Measurements from ENCODE around the gene ACAT2.
A peak's percentile ranks its signal among the peaks of the same experiment; 100 is the strongest.
"Not testable (repeated sequence)": the region's sequence is repeated elsewhere in the genome, so short reads cannot be mapped to it uniquely, and the experiment has no call there.

The ACAT2 gene

DNA sequence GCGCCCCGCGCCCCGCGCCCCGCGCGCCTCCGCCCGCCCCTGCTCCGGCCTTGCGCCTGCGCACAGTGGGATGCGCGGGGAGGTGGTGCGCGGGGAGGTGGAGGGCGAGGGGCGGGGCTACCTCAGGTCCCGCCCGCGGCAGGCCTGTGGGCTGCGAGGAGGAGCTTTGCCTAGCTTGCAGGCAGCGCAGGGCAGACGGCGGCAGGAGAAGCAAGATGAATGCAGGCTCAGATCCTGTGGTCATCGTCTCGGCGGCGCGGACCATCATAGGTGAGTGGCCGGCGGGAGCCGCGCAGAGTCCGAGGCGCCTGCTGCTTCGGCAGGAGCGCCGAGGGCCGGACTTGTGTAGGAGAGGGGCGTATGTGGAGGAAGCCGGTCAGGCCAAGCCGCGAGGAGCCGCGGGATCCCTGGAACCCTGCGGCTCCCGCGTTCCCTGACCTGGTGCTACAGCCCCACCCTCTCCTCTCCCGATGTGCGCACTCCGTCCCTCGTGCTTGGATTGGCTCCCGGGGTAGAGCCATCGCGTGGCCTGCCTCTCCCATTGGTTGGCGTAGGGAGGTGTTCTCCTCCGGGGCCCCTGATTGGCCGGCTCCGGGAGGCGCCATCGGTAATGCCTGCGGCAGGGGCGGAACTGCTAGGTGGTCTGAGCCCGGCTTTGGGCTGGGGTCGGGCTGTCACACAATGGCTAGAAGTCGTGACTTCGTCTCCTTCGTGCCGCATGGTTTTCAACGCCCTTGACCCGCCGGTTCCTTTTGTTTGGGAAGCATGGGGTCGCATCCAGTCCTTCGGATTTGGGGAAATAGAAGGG, at the start of gene ACAT2:
Gene ACAT2, plus strand, starts transcription at position 173 of the 808 bp plus-strand sequence. Its CDS starts 43 bp downstream, at position 216.
- peak; percentile 97 for DNase-seq

- not testable (repeated sequence) for DNase-seq
These were observed 49.5 kb upstream of the ACAT2 start for GRCh38 chr6:159712389-159712788.

- no peak for DNase-seq
These were observed 47.9 kb upstream of the ACAT2 start for GRCh38 chr6:159713984-159714383.

DNA sequence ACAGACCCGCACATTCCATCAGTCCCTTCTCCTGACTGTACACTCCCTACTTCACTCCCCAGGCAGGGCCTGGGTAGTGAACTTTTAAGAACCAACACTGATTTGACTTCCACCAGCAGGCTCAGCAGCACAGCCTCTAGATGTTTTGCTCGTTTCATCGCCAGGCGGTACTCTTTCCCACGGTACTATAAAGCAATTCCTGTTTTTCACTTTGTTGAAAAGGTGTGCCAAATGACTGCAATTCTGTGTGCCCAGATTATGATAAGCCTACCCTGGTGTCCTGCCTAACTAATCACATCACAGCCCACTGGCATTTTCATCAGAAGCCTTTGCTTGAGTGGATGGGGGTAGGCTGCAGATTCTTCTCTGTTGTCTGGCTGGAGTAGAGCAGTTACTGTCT, 47.4 kb upstream of the ACAT2 start:
- DNase-seq: no peak

GRCh38 chr6:159715166-159715565, 46.7 kb upstream of the ACAT2 start:
- DNase-seq: no peak

DNA sequence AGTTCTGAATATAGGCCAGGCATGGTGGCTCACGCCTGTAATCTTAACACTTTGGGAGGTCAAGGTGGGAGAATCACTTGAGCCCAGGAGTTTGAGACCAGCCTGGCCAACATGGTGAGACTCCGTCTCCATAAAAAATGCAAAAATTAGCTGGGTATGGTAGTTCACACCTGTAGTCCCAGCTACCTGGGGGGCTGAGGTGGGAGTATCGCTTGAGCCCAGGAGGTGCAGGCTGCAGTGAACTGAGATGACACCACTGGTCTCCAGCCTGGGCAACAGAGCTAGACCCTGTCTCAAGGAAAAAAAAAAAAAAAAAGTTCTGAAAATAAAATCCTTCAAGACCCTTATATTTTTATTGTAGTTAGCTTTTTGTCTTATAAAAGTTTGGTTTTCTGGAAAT, 46.2 kb upstream of the ACAT2 start:
- DNase-seq: no peak

DNA sequence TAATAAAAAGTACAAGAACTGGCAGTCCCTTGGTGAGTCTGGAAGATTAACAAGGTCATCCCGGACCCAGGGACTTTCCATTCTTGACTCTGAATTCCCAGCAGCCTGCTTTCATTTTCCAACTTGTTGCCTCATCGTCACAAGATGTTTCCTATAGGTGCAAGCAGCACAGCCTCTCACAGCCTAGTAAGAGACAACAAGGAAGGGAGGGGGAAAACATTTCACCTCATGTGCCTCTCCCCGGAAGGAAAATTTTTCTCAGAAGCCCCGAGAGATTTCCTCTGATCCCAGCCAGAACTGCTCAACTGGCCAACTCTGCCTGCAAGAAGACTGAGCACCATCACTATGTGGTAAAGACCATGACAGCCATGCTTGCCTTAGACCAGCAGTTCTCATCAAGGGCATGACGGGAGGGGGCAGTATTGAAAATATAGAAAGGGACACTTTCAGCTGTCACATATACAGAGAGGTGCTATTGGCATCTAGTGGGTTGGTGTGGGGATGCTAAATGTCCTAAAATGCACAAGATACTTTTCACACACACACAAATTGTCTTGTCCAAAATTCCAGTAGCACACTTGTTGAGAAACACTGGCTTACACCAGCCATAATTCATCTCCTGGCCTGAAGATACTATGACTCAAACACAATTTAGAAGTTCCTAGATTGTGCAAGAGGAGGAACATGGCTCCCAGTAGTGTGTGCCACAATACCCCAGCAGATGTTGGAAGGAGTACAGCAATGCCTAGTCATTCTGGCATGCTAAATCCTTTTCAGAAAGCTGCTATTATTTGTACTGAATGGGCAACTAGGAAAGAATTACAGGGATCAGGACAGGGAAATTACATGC, 45.4 kb upstream of the ACAT2 start:
- no peak for DNase-seq

DNA sequence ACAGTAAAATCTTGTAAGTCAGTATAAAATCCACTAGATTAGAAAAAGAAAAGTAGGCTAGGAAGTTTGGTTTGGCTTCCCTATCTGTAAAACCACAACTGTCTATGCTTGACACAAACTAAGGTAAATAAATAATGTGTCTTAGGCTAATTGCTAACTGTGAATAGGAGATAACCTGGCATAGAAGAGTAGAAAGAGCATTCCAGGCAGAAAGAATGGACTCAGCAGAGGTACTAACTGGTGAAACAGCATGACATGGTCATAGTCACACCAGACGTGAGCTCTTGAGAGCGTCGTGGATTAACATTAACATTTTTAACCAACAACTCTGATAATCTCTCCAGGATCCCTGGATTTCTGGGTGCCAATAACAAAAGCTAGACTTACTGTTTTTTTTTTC, 43.2 kb upstream of the ACAT2 start:
- DNase-seq: no peak

- no peak for DNase-seq
These were observed 42.6 kb upstream of the ACAT2 start for GRCh38 chr6:159719287-159719686.

- DNase-seq: no peak
These were observed 41.1 kb upstream of the ACAT2 start for GRCh38 chr6:159720708-159721107.

GRCh38 chr6:159721981-159722380, 39.9 kb upstream of the ACAT2 start:
- not testable (repeated sequence) for DNase-seq

GRCh38 chr6:159722655-159723054, 39.2 kb upstream of the ACAT2 start:
- no peak for DNase-seq

DNA sequence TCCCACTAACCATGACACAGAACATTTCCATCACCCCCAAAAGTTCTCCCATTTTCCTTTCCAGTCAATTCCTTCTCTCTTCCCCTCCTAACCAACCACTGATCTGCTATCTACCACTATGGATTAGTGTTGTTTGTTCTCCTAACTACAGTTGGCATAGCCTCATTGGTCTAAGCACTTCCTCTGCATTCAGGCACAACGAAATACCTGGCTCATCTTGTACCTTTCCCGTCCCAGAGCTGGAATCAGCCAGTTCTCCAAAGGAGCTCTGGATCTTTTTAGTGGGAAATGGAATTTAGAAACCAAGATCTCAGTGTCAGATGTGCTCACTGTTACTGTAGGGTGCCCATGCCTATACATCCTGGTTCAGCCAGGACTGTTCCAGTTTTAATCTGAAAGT, 38.6 kb upstream of the ACAT2 start:
- no peak for DNase-seq

- no peak for DNase-seq
These were observed 37.1 kb upstream of the ACAT2 start for GRCh38 chr6:159724778-159725177.

DNA sequence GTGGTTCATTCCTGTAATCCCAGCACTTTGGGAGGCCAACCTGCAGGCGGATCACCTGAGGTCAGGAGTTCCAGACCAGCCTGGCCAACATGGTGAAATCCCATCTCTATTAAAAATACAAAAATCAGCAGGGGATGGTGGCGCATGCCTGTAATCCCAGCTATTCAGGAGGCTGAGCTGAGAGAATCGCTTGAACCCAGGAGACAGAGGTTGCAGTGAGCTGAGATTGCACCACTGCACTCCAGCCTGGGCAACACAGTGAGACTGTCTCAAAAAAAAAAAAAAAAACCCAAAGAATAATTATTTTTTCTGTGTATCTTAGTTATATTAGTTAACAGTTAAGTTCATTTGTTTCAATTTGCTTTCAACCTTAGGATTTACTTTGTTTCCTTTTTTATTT, 36.6 kb upstream of the ACAT2 start:
- DNase-seq: not testable (repeated sequence)

DNA sequence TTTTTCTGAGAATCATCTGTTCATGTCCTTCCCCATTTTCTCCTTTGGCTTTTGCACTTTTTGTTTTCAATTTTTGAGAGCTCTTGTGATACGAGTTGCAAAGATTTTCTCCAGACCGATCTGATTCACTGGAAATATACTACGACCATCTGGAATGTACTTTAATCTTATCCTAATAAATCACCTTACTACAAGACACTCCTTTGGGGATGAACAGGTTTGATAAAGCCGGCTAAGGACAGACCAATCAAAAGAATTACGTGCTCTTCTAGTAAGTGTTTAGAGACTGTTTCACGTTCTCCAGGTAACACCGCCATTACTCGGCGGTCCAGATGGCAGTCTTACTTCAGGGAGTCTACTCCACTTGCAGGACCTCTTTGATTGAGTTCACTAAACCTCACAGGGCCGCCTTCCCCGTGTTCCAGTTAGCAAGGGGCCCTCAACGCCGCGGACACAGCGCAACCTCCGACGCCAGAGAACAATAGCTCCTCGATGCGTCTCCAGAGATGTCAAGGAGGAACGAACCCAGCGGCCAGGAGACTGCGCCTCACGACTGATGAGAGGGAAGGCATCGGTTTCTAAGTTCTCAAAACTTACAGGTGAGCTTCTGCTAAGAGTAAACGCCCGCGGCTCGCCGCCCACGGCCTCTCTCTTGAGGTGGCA, 35.5 kb upstream of the ACAT2 start:
- DNase-seq: no peak

DNA sequence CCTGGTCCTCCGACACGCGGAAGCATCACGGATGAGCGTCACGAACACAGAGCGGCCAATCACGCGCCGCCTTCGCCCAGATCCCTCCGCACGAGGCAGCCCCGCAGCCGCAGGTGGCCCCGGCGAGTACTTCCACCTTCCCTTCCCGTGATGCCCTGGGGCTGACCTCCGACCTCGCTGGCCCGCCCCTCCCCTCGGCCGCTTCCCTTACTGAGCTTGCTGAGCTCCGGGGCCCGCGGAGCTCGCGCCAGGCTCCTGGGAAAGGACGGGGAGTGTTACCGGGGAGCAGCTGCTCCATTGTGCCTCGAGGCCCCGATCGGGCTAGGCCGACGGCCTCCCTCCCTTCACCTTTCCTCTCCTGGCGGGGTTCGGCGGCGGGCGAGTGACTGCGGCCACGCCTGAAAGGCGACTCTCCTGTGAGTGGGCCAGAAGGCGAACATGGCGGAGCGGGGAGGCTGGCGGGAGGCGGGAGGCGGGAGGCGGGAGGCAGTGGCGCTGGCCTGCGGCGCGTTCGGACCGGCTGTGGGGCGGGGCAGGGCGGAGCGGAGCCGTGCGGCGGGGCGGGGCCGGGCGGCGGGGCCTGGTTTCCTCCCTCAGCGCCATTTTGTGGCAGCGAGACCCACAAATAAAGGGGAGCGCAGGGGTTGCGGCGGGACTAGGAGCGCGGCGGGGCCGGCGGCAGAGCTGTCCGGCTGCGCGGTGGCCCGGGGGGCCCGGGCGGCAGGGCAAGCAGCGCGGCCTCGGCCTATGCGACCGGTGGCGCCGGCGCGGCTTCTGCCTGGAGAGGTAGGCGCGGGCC, 34.7 kb upstream of the ACAT2 start, which contains the start of gene WTAP:
Gene WTAP, plus strand, starts transcription at position 589 of the 799 bp plus-strand sequence. CDS start 8,760 bp downstream, outside the sequence.
- DNase-seq: peak; percentile 97

DNA sequence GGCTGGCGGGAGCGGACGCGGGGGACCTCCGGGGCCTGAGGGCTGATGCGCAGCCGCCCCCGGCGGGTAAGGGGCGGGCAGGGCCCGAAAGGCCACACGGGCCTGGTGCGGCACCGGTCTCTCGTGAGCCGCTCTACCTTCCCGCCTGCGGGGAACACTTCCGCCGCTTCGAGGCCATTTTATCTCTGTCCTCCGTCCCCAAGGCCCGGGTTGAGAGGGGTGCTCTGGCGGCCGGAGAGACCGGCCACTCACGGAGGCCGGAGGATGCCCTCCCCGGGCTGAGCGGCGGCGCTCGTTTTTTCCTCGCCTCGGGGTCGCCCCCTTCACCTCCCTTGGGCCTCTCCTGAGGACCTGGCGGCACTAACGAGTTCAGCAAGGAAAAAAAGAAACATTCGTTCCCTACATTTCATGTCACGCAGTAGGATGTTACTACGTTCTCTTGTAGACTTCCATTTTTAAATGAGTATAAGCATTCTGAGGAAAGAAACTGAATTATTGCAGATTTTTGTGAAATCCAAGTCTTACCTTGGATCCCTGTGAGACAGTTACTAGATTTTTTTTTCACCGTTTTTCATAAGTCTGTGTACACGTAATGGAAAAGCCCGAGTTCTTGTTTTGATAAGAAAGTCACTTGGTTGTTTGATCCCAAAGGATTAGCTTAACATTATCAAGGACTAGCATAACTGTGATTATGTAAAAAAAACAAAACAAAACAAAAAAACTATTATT, 34.0 kb upstream of the ACAT2 start:
- no peak for DNase-seq

DNA sequence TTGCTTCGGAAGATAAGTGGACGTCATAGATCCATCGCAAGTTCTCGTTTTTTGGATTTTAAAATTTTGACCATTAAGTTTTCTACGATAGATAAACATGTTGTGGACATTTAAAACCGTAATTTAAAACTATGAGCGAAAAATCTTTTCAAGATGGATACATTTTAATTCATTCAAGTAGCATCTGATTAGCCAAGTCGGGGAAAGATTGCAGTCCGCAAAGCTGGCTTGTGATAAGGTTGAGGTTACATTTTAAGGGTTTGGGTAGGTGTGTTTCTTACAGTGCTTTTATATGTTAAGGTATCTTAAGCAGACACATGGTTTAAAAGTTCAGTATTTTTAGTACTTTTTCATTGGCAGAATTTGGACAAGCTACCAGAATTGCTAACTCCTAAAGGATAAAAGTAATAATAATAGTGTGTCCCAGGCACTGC, 33.3 kb upstream of the ACAT2 start:
- DNase-seq: no peak

GRCh38 chr6:159729598-159730331, 32.1 kb upstream of the ACAT2 start:
- no peak for DNase-seq

DNA sequence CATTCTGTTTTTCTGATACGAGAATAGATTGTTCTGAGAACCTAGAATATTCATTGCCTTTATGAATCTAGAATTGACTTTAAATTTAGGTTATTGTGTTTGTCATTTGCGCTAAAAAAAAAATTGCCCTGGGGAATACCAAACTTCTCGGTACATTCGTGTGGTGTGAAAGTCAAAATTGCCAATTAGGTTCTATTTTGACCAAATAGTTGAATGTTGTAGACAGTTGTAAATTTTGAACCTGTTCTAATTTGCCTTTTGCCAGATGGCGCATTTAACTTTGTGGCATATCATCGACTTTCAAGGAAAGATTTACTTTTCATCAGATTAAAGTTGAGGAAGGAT, 31.5 kb upstream of the ACAT2 start:
- no peak for DNase-seq

All from right hindlimb (tissue), 1 donor.